GM23248 (cell line): Measurements from ENCODE around the gene RRAS.

Source experiments
- EZH2 ChIP-seq: fragments of 200-600 bp; sonication (generic); IDR thresholded peaks from 2 replicates; pipeline ENCODE4 v1.6.1; 2018; ENCODE audit warnings: antibody characterized with exemption, mild to moderate bottlenecking; ENCODE audit not compliant: insufficient read depth, poor library complexity, severe bottlenecking
- EZH2phosphoT487 ChIP-seq: fragments of 200-600 bp; sonication (generic); IDR thresholded peaks from 2 replicates; pipeline ENCODE4 v1.6.1; 2018; ENCODE audit warnings: antibody characterized with exemption, moderate library complexity, mild to moderate bottlenecking, low read depth; ENCODE audit not compliant: insufficient read depth

DNA sequence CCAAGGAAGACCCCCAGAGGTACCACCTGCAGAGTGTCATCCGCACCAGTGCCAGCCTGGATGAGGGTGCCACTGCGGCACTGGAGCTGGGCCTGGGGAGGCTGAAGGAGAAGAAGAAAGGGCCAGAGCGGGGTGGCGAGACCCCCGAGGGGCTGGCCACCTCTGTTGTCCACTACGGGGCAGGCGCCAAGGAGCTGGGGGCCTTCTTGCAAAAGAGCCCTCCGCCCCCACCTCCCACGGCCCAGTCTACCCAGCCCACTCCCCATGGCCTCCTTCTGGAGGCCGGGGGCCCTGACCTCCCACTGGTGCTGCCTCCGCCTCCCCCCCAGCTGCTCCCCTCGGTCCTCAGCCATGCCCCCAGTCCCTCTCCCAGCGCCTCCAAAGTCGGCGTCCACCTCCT is 43.5 kb downstream of the RRAS start:
- TF ChIP-seq EZH2 (no peak), EZH2phosphoT487 (no peak)
